IMR-90 (cell line): Measurements from ENCODE around the gene BCL2L1. TPM values are rescaled to one million over a fixed set of nuclear protein-coding genes. Genes with fewer than 3 reads are reported as not detected.

Source experiments
- ATAC-seq: fragments of 200-7000 bp; cut with Tn5 transposase; 2 replicates; pipeline ENCODE4 v1.9.1; 2020; ENCODE audit warnings: low read depth, mild to moderate bottlenecking, moderate library complexity
- BruUV-seq: library from RNA; stranded (reverse); fragments of 400-500 nt; replicated peaks from 2 replicates; lab custom pipeline; 2021; lab: Mats Ljungman, UMichigan
- CTCF ChIA-PET: fragments of 300-600 bp; formaldehyde crosslinking; extraction: SDS; loops from one replicate; lab custom pipeline; 2021; ENCODE audit warnings: antibody characterized with exemption; lab: Yijun Ruan, JAX
- POLR2A ChIA-PET: fragments of 300-600 bp; sonication (Branson Sonifier 250); formaldehyde crosslinking; loops from one replicate; lab custom pipeline; 2022; ENCODE audit warnings: antibody characterized with exemption; ENCODE audit not compliant: unreplicated experiment; lab: Charles Lee
- DNase-seq: peaks from one replicate; pipeline ENCODE4 v3.0.0; 2013
- H2AFZ ChIP-seq: replicated peaks from 2 replicates; pipeline ENCODE3; 2013; ENCODE audit warnings: low read length, mild to moderate bottlenecking; ENCODE audit not compliant: poor library complexity
- H2AK5ac ChIP-seq: 2 replicates; pipeline ENCODE4 v1.6.1; 2013; ENCODE audit warnings: low read depth, low read length, inconsistent platforms
- H2AK9ac ChIP-seq: replicated peaks from 2 replicates; pipeline ENCODE3; 2013; ENCODE audit warnings: mild to moderate bottlenecking, low read depth, low read length, moderate library complexity; ENCODE audit not compliant: poor library complexity
- H2BK120ac ChIP-seq: 2 replicates; pipeline ENCODE4 v1.6.1; 2013; ENCODE audit warnings: low read depth, low read length, inconsistent platforms
- H2BK15ac ChIP-seq: 3 replicates; pipeline ENCODE4 v1.6.1; 2013; ENCODE audit warnings: low read depth, low read length, inconsistent platforms
- H2BK20ac ChIP-seq: 2 replicates; pipeline ENCODE4 v1.6.1; 2013; ENCODE audit warnings: low read depth, mild to moderate bottlenecking, inconsistent platforms, low read length, moderate library complexity
- H2BK5ac ChIP-seq: 2 replicates; pipeline ENCODE4 v1.6.1; 2013; ENCODE audit warnings: mild to moderate bottlenecking, low read depth, low read length, inconsistent platforms; ENCODE audit not compliant: poor library complexity, severe bottlenecking
- H3K14ac ChIP-seq: replicated peaks from 2 replicates; pipeline ENCODE4 v1.6.1; 2013; ENCODE audit warnings: low read depth, low read length, inconsistent platforms
- H3K18ac ChIP-seq: 2 replicates; pipeline ENCODE4 v1.6.1; 2013; ENCODE audit warnings: low read depth, low read length, control low read depth
- H3K23ac ChIP-seq: 2 replicates; pipeline ENCODE4 v1.6.1; 2013; ENCODE audit warnings: low read depth, low read length, inconsistent platforms
- H3K27ac ChIP-seq: 2 replicates; pipeline ENCODE4 v1.5.1; 2013; ENCODE audit warnings: mild to moderate bottlenecking, control low read depth, low read length; ENCODE audit not compliant: insufficient read depth
- H3K27me3 ChIP-seq: 2 replicates; pipeline ENCODE4 v1.6.1; 2013; ENCODE audit warnings: low read length; ENCODE audit not compliant: control insufficient read depth, insufficient read depth
- H3K36me3 ChIP-seq: 2 replicates; pipeline ENCODE4 v1.6.1; 2013; ENCODE audit warnings: low read length, mixed read lengths; ENCODE audit not compliant: control insufficient read depth, insufficient read depth
- H3K4ac ChIP-seq: 2 replicates; pipeline ENCODE4 v1.6.1; 2013; ENCODE audit warnings: low read depth, low read length, inconsistent platforms
- H3K4me1 ChIP-seq: 2 replicates; pipeline ENCODE4 v1.6.1; 2013; ENCODE audit warnings: low read length, mixed read lengths; ENCODE audit not compliant: control insufficient read depth, insufficient read depth
- H3K4me2 ChIP-seq: 2 replicates; pipeline ENCODE4 v1.6.1; 2013; ENCODE audit warnings: low read depth, mild to moderate bottlenecking, control low read depth, low read length, moderate library complexity
- H3K4me3 ChIP-seq: 2 replicates; pipeline ENCODE4 v1.5.1; 2013; ENCODE audit warnings: low read depth, mild to moderate bottlenecking, control low read depth, low read length, moderate library complexity; ENCODE audit not compliant: insufficient read depth
- H3K56ac ChIP-seq: 2 replicates; pipeline ENCODE4 v1.6.1; 2013; ENCODE audit warnings: low read length, inconsistent platforms; ENCODE audit not compliant: insufficient read depth; ENCODE audit errors: extremely low read depth
- H3K79me1 ChIP-seq, 2 experiments: 2 replicates each; pipeline ENCODE4 v1.6.1; 2013; ENCODE audit warnings: low read length in 2 of 2, inconsistent platforms in 1 of 2, low read depth in 1 of 2
- H3K9ac ChIP-seq: 2 replicates; pipeline ENCODE4 v1.6.1; 2013; ENCODE audit warnings: low read depth, low read length, control low read depth
- H3K9me1 ChIP-seq: 2 replicates; pipeline ENCODE4 v1.6.1; 2013; ENCODE audit warnings: low read length, inconsistent platforms; ENCODE audit not compliant: insufficient read depth
- H3K9me3 ChIP-seq: 2 replicates; pipeline ENCODE4 v1.6.1; 2013; ENCODE audit warnings: low read length; ENCODE audit not compliant: control insufficient read depth, insufficient read depth
- H4K20me1 ChIP-seq: 2 replicates; pipeline ENCODE4 v1.6.1; 2013; ENCODE audit warnings: low read length, inconsistent platforms; ENCODE audit not compliant: insufficient read depth
- H4K5ac ChIP-seq: 2 replicates; pipeline ENCODE4 v1.6.1; 2013; ENCODE audit warnings: mild to moderate bottlenecking, low read depth, low read length, control low read depth
- H4K8ac ChIP-seq, 2 experiments: 2 replicates each; pipeline ENCODE4 v1.6.1; 2013; ENCODE audit warnings: low read depth in 2 of 2, low read length in 2 of 2, control low read depth in 1 of 2, inconsistent platforms in 1 of 2
- H4K91ac ChIP-seq: 2 replicates; pipeline ENCODE4 v1.6.1; 2013; ENCODE audit warnings: low read depth, low read length, inconsistent platforms; ENCODE audit not compliant: insufficient read depth
- MAZ ChIP-seq: IDR thresholded peaks from 2 replicates; pipeline ENCODE4 v1.6.1; 2012; ENCODE audit warnings: low read depth, mild to moderate bottlenecking, low read length, improper control_type of control experiment, moderate library complexity, borderline replicate concordance
- SMC3 ChIP-seq: fragments of 150-350 bp; IDR thresholded peaks from 2 replicates; pipeline ENCODE4 v1.6.1; 2016; ENCODE audit warnings: low read depth, mild to moderate bottlenecking, antibody characterized with exemption, low read length, moderate library complexity
- WGBS, 2 experiments: methylation state at CpG; one replicate each; pipeline versions ENCODE4 v1.1.5 to v1.1.7; 2013; ENCODE audit warnings: missing lambda C conversion rate in 2 of 2; ENCODE audit not compliant: insufficient read length in 1 of 2; ENCODE audit errors: extremely low coverage in 2 of 2; 5-methylcytosine and 5-hydroxymethylcytosine counted together
- dilution Hi-C: fragments of 300-500 bp; cut with HindIII; formaldehyde crosslinking; loops from one replicate; pipeline ENCODE4 v1.14.3; 2018; ENCODE audit warnings: low sequenced_read_pairs; ENCODE audit not compliant: unreplicated experiment
- in situ Hi-C: fragments of 300-500 bp; cut with MboI; formaldehyde crosslinking; loops from 3 replicates; pipeline ENCODE4 v1.14.3; 2019; ENCODE audit warnings: low sequenced_read_pairs, inconsistent platforms, mixed read lengths
- intact Hi-C: fragments of 100-400 bp; cut with micrococcal nuclease; formaldehyde crosslinking; loops from 2 replicates; pipeline ENCODE4 v1.10.0; 2022
- polyA plus RNA-seq, 3 experiments: library from polyadenylated mRNA; depleted of rRNA; stranded (reverse); fragments of >200 nt; gene quantifications; 2 replicates each; pipeline ENCODE4 v1.2.3, GENCODE V29; 2012; ENCODE audit warnings: low replicate concordance in 1 of 3
- total RNA-seq: library from RNA; depleted of rRNA; stranded (reverse); fragments of >200 nt; gene quantifications from 2 replicates; pipeline ENCODE4 v1.2.3, GENCODE V29; 2012

The BCL2L1 gene
- total and polyA plus RNA-seq, 2 of the 4 experiments (the other 2 are of a cell fraction), result 40.2 to 41.9 TPM

GRCh38 chr20:31718952-31719643, 3.6 kb downstream of the BCL2L1 start:
- H3K23ac ChIP-seq, result peak overlapping the region; percentile 96
- peak overlapping the region; percentile 90 for H2BK120ac ChIP-seq
- peaks cover 30% of the 10 kb centered on the region for H3K36me3 ChIP-seq
- peak overlapping the region; percentile 99 for H2AK9ac ChIP-seq
- H4K91ac ChIP-seq, result peak overlapping the region; percentile 100; the same call in 1 of the 2 replicates
- H2AK5ac ChIP-seq, result peak overlapping the region; percentile 97
- H3K4me1 ChIP-seq, result peaks cover 28% of the 10 kb centered on the region
- H3K14ac ChIP-seq, result peak overlapping the region; percentile 98
- POLR2A ChIA-PET, result interaction anchor here (0.5 to 1.2 kb wide), 2 partner anchors 8 to 44 kb away, joined by 3 read pairs; no protein-coding TSS in a partner anchor
- H3K27me3 ChIP-seq, result no peaks in the 10 kb centered on the region
- WGBS, 2 experiments, result no CpG with 5 or more reads among the region's 6 CpGs
- no TSS peak for BruUV-seq
- H4K8ac ChIP-seq, result peak overlapping the region; percentile 16 to 85; a peak in 3 of 4 replicates
- H3K18ac ChIP-seq, result no peak overlapping the region
- H3K27ac ChIP-seq, result no peak overlapping the region
- in situ Hi-C loops, result no loop called here
- no peaks in the 10 kb centered on the region for H3K9me3 ChIP-seq
- intact Hi-C loops, result no loop called here
- peaks cover 22 to 74% of the 10 kb centered on the region in 2 experiments for H3K79me1 ChIP-seq
- no peaks in the 10 kb centered on the region; the same call in 1 of the 2 replicates for H4K20me1 ChIP-seq
- no peak for ATAC-seq
- no peak overlapping the region for H2AFZ ChIP-seq
- H2BK20ac ChIP-seq, result peak overlapping the region; percentile 83; the same call in 1 of the 2 replicates
- H3K4ac ChIP-seq, result peak overlapping the region; percentile 100
- H4K5ac ChIP-seq, result no peak overlapping the region
- DNase-seq, result no peak
- H2BK5ac ChIP-seq, result peak overlapping the region; percentile 82
- no peak overlapping the region for H3K4me3 ChIP-seq
- TF ChIP-seq MAZ (no peak), SMC3 (no peak)
- H3K9me1 ChIP-seq, result peaks cover 24% of the 10 kb centered on the region
- H3K56ac ChIP-seq, result peak overlapping the region; percentile 84; the same call in 1 of the 2 replicates
- dilution Hi-C loops, result no loop called here
- H3K4me2 ChIP-seq, result peak overlapping the region; percentile 69
- no peak overlapping the region for H3K9ac ChIP-seq
- CTCF ChIA-PET, result interaction anchor here (1.2 kb wide), 1 partner anchor 146 kb away, joined by 3 read pairs; no protein-coding TSS in a partner anchor
- peak overlapping the region; percentile 90 for H2BK15ac ChIP-seq
